SK-N-MC (cell line): ENCODE data around the gene OBSCN.

Source experiments
- DNase-seq: peaks from one replicate; pipeline ENCODE4 v3.0.0-alpha.2; 2011; ENCODE audit warnings: low read depth, low spot score
- H3K27ac ChIP-seq: fragments of 200-600 bp; sonication (generic); 2 replicates; pipeline ENCODE4 v1.5.1; 2016; ENCODE audit warnings: mixed run types
- H3K36me3 ChIP-seq: fragments of 200-600 bp; sonication (generic); 2 replicates; pipeline ENCODE4 v1.6.1; 2017; ENCODE audit warnings: antibody characterized with exemption, low read length, mixed read lengths; ENCODE audit not compliant: insufficient read depth
- H3K4me3 ChIP-seq: fragments of 200-600 bp; sonication (generic); 2 replicates; pipeline ENCODE4 v1.5.1; 2016
- H3K9ac ChIP-seq: fragments of 200-600 bp; sonication (generic); 2 replicates; pipeline ENCODE4 v1.8.0; 2017; ENCODE audit warnings: mixed run types, mixed read lengths; ENCODE audit not compliant: insufficient read length
- H3K9me3 ChIP-seq: fragments of 200-600 bp; sonication (generic); 2 replicates; pipeline ENCODE4 v1.6.1; 2017; ENCODE audit warnings: low read depth, mild to moderate bottlenecking, antibody characterized with exemption, low read length, moderate library complexity, mixed read lengths
- EZH2 ChIP-seq: fragments of 200-600 bp; sonication (generic); IDR thresholded peaks from one replicate; pipeline ENCODE4 v1.6.1; 2017; ENCODE audit warnings: antibody characterized with exemption
- FOXP2 ChIP-seq: optimal IDR thresholded peaks from 2 replicates; pipeline ENCODE3; 2011; ENCODE audit warnings: mild to moderate bottlenecking, moderate library complexity; ENCODE audit not compliant: insufficient read depth; ENCODE audit errors: extremely low read length, control extremely low read depth
- POLR2AphosphoS5 ChIP-seq: IDR thresholded peaks from 2 replicates; pipeline ENCODE4 v1.6.1; 2012; ENCODE audit warnings: mild to moderate bottlenecking, low read depth, low read length, borderline replicate concordance

OBSCN gene

GRCh38 chr1:228176024-228176395 is 31.8 kb upstream of the OBSCN start:
- H3K36me3 ChIP-seq, result no peaks in the 10 kb centered on the region
- DNase-seq, result no peak
- TF ChIP-seq POLR2AphosphoS5, result no peak
- TF ChIP-seq EZH2, result no peak
- no peak for TF ChIP-seq FOXP2
- no peaks in the 10 kb centered on the region for H3K9me3 ChIP-seq
- H3K9ac ChIP-seq, result no peak overlapping the region
- no peak overlapping the region for H3K4me3 ChIP-seq
- H3K27ac ChIP-seq, result no peak overlapping the region

DNA sequence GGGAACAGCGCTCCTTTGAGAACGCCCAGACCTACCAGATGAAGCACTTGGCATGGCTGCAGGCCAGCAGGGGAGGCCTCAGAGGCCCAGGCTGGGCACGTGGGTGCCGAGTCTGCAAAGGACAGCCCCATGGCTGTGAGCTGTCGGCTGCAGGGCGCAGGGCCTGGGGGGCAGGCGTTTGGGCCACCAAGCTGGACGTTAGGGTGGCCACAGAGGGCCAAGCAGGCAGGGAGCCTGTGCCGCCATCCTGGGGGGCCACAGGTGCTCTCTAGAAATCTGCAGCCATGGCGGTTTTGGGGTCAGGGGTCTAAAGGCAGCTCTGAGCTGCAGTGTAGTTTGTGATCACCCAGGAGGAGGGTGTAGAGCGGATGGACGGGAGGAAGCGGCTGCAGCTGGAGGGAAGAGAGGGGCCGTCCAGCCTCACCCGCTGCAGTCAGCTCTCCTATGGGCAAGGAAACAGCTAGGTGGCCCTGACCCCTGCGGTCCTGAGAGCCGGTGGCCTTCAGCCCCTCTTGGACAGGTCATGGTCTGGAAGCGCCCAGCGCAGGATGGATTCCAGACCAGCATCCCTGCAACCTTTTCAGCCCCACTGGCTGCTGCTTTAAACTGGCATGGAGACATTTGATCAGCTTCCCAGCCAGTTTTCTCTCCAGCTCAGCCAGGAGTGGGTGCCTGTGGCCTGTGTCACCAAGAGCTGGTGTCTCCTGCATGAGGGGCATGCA is 31.2 kb upstream of the OBSCN start:
- no peak for TF ChIP-seq FOXP2
- TF ChIP-seq EZH2, result no peak
- no peak for TF ChIP-seq POLR2AphosphoS5
- Histone ChIP-seq H3K27ac (no peak overlapping the region), H3K9me3 (no peaks in the 10 kb centered on the region), H3K36me3 (no peaks in the 10 kb centered on the region), H3K4me3 (no peak overlapping the region), H3K9ac (no peak overlapping the region)
- no peak for DNase-seq

GRCh38 chr1:228177183-228177475 is 30.7 kb upstream of the OBSCN start:
- no peak overlapping the region for H3K4me3 ChIP-seq
- no peaks in the 10 kb centered on the region for H3K36me3 ChIP-seq
- TF ChIP-seq POLR2AphosphoS5, result no peak
- no peak for TF ChIP-seq FOXP2
- no peak for TF ChIP-seq EZH2
- no peak overlapping the region for H3K9ac ChIP-seq
- H3K27ac ChIP-seq, result no peak overlapping the region
- no peak for DNase-seq
- H3K9me3 ChIP-seq, result no peaks in the 10 kb centered on the region

GRCh38 chr1:228177721-228178710 is 29.8 kb upstream of the OBSCN start:
- DNase-seq, result no peak
- Histone ChIP-seq H3K27ac (no peak overlapping the region), H3K36me3 (no peaks in the 10 kb centered on the region), H3K4me3 (no peak overlapping the region), H3K9ac (no peak overlapping the region), H3K9me3 (no peaks in the 10 kb centered on the region)
- TF ChIP-seq POLR2AphosphoS5, result no peak

GRCh38 chr1:228178737-228179684 is 28.8 kb upstream of the OBSCN start:
- H3K36me3 ChIP-seq, result no peaks in the 10 kb centered on the region
- H3K27ac ChIP-seq, result no peak overlapping the region
- H3K9me3 ChIP-seq, result no peaks in the 10 kb centered on the region
- TF ChIP-seq EZH2 (no peak), FOXP2 (no peak), POLR2AphosphoS5 (no peak)
- no peak overlapping the region for H3K4me3 ChIP-seq
- H3K9ac ChIP-seq, result no peak overlapping the region
- DNase-seq, result no peak

DNA sequence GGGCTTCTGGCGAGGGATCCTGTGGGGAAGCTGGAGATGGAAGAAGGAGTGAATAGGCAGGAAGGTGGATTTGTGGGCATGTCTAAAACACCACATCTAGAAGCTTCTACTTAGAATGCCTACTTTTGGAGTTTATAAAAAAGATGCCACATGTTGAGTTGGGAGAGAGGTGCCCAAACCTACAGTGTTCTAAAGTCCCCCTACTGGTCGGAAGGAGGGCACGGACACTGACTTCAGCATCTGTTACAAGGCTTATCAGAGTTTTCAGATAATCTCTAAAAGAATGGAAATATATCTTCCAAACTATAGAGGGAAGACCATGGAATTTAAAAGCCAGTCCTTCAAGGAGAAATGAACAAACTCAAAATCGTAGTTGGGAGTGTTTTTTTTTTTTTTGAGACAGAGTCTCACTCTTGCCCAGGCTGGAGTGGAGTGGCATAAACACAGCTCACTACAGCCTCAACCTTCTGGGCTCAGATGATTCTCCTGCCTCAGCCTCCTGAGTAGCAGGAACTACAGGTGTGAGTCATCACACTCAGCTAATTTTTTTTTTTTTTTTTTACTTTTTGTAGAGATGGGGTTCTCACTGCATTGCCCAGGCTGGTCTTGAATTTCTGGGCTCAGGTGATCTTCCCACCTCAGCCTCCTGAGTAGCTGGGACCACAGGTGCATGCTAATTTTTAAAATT is 27.4 kb upstream of the OBSCN start:
- no peak overlapping the region for H3K27ac ChIP-seq
- no peak overlapping the region for H3K9ac ChIP-seq
- TF ChIP-seq POLR2AphosphoS5, result no peak
- no peak for TF ChIP-seq EZH2
- TF ChIP-seq FOXP2, result no peak
- no peak overlapping the region for H3K4me3 ChIP-seq
- DNase-seq, result no peak
- no peaks in the 10 kb centered on the region for H3K9me3 ChIP-seq
- no peaks in the 10 kb centered on the region for H3K36me3 ChIP-seq

DNA sequence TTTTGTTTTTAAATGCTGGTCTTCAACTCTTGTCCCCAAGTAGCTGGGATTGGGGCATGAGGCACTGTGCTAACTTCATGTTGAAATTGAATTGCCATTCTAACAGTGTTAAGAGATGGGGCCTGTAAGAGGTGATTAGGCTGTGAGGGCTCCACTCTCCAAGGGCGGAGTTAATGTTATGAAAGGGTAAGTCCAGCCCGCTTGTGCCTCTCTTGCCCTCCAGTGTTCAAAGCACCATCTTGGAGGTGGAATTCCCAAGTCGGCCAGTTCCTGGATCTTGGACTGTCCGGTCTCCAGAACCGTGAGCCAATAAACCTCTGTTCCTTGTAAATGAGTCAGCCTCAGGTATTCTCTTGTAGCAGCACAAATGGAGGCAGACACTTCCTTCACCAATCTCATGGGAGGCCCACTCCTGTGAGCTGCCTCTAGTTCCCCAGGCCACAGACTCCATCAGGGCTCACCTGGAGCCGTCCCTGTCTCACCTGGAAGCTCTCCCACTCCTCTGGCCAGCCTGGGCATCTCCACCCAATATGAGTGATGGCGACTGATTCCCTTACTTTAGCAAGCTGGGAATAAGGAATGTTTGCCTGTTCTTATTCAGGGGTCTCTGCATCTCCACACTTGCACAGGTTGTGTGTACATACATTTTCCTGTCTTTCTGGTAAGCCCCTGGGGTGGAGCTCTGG is 26.7 kb upstream of the OBSCN start:
- no peak overlapping the region for H3K9ac ChIP-seq
- no peak overlapping the region for H3K4me3 ChIP-seq
- H3K27ac ChIP-seq, result no peak overlapping the region
- no peak for DNase-seq
- H3K36me3 ChIP-seq, result no peaks in the 10 kb centered on the region
- no peaks in the 10 kb centered on the region for H3K9me3 ChIP-seq
- TF ChIP-seq FOXP2 (no peak), EZH2 (no peak), POLR2AphosphoS5 (no peak)

- H3K36me3 ChIP-seq, result no peaks in the 10 kb centered on the region
- no peak for TF ChIP-seq FOXP2
- no peak for TF ChIP-seq EZH2
- no peak for TF ChIP-seq POLR2AphosphoS5
- no peaks in the 10 kb centered on the region for H3K9me3 ChIP-seq
- no peak overlapping the region for H3K4me3 ChIP-seq
- no peak for DNase-seq
- no peak overlapping the region for H3K9ac ChIP-seq
- H3K27ac ChIP-seq, result no peak overlapping the region
Measured at GRCh38 chr1:228181645-228182034, 26.2 kb upstream of the OBSCN start.
